SK-N-SH treated with all-trans-retinoic acid at 6 μM for 48 hours (cell line): Measurements from ENCODE around the gene RBMS3.

ENCODE experiments used
- ATAC-seq: fragments of 200-7000 bp; cut with Tn5 transposase; 3 replicates; pipeline ENCODE4 v1.9.1; 2020; ENCODE audit warnings: mild to moderate bottlenecking, moderate library complexity
- BACH2 ChIP-seq: fragments of 250-450 bp; sonication (Bioruptor Pico); IDR thresholded peaks from 2 replicates; pipeline ENCODE4 v1.9.0; 2021; ENCODE audit warnings: mild to moderate bottlenecking, borderline replicate concordance
- CSDC2 ChIP-seq: fragments of 250-450 bp; sonication (Bioruptor Pico); IDR thresholded peaks from 2 replicates; pipeline ENCODE4 v1.5.0; 2020; ENCODE audit warnings: mild to moderate bottlenecking, moderate library complexity
- GLIS3 ChIP-seq: fragments of 250-450 bp; sonication (Bioruptor Pico); IDR thresholded peaks from 2 replicates; pipeline ENCODE4 v1.5.0; 2020; ENCODE audit warnings: mild to moderate bottlenecking, moderate library complexity
- ISL1 ChIP-seq: fragments of 250-450 bp; sonication (Bioruptor Pico); IDR thresholded peaks from 2 replicates; pipeline ENCODE4 v2.1.2; 2022; ENCODE audit warnings: mild to moderate bottlenecking, moderate library complexity
- OSR1 ChIP-seq: fragments of 250-450 bp; sonication (Bioruptor Pico); IDR thresholded peaks from 2 replicates; pipeline ENCODE4 v1.8.0; 2022; ENCODE audit warnings: moderate library complexity, mild to moderate bottlenecking, inconsistent platforms
- PPARA ChIP-seq: fragments of 250-450 bp; sonication (Bioruptor Pico); IDR thresholded peaks from 2 replicates; pipeline ENCODE4 v1.5.0; 2020; ENCODE audit warnings: mild to moderate bottlenecking, borderline replicate concordance
- RARB ChIP-seq: fragments of 250-450 bp; sonication (Bioruptor Pico); IDR thresholded peaks from 2 replicates; pipeline ENCODE4 v1.8.0; 2021; ENCODE audit warnings: mild to moderate bottlenecking, moderate library complexity
- SNAI2 ChIP-seq: fragments of 250-450 bp; sonication (Bioruptor Pico); IDR thresholded peaks from 2 replicates; pipeline ENCODE4 v1.5.0; 2020; ENCODE audit warnings: mild to moderate bottlenecking, moderate library complexity
- TCF4 ChIP-seq: fragments of 250-450 bp; sonication (Bioruptor Pico); IDR thresholded peaks from 2 replicates; pipeline ENCODE4 v1.8.0; 2021; ENCODE audit warnings: mild to moderate bottlenecking, moderate library complexity, borderline replicate concordance
- TOX ChIP-seq: fragments of 250-450 bp; sonication (Bioruptor Pico); IDR thresholded peaks from 2 replicates; pipeline ENCODE4 v1.8.0; 2021; ENCODE audit warnings: mild to moderate bottlenecking, moderate library complexity, borderline replicate concordance
- ZC3H10 ChIP-seq: fragments of 250-450 bp; sonication (Bioruptor Pico); IDR thresholded peaks from 2 replicates; pipeline ENCODE4 v1.5.1; 2021; ENCODE audit warnings: mild to moderate bottlenecking, moderate library complexity
- ZFP3 ChIP-seq: fragments of 250-450 bp; sonication (Bioruptor Pico); IDR thresholded peaks from 2 replicates; pipeline ENCODE4 v1.5.0; 2020; ENCODE audit warnings: mild to moderate bottlenecking, moderate library complexity
- ZFP30 ChIP-seq: fragments of 450-650 bp; formaldehyde crosslinking; IDR thresholded peaks from 2 replicates; pipeline ENCODE4 v1.5.0; 2022; ENCODE audit warnings: mild to moderate bottlenecking, moderate library complexity
- ZNF565 ChIP-seq: fragments of 450-650 bp; formaldehyde crosslinking; conservative IDR thresholded peaks from 2 replicates; pipeline ENCODE4 v1.5.0; 2020; ENCODE audit warnings: low read depth, mild to moderate bottlenecking, moderate library complexity
- ZNF70 ChIP-seq: fragments of 450-650 bp; formaldehyde crosslinking; IDR thresholded peaks from 2 replicates; pipeline ENCODE4 v1.5.0; 2020; ENCODE audit warnings: mild to moderate bottlenecking, moderate library complexity
- ZNF8 ChIP-seq: fragments of 450-650 bp; formaldehyde crosslinking; IDR thresholded peaks from 2 replicates; pipeline ENCODE4 v1.5.0; 2020; ENCODE audit warnings: mild to moderate bottlenecking, moderate library complexity
- TF ChIP-seq, protein P1 (sequence below): fragments of 250-450 bp; sonication (Bioruptor Pico); IDR thresholded peaks from 2 replicates; pipeline ENCODE4 v1.8.0; 2021; ENCODE audit warnings: low read depth, mild to moderate bottlenecking, moderate library complexity, borderline replicate concordance
- TF ChIP-seq, protein P2 (sequence below): fragments of 250-450 bp; sonication (Bioruptor Pico); IDR thresholded peaks from 2 replicates; pipeline ENCODE4 v1.8.0; 2020; ENCODE audit warnings: mild to moderate bottlenecking, moderate library complexity, borderline replicate concordance
- TF ChIP-seq, protein P3 (sequence below): fragments of 250-450 bp; sonication (Bioruptor Pico); IDR thresholded peaks from 2 replicates; pipeline ENCODE4 v1.5.0; 2020; ENCODE audit warnings: mild to moderate bottlenecking, moderate library complexity
- TF ChIP-seq, protein P4 (sequence below): fragments of 250-450 bp; sonication (Bioruptor Pico); IDR thresholded peaks from 2 replicates; pipeline ENCODE4 v1.5.1; 2020; ENCODE audit warnings: low read depth, mild to moderate bottlenecking, moderate library complexity

The RBMS3 gene

DNA sequence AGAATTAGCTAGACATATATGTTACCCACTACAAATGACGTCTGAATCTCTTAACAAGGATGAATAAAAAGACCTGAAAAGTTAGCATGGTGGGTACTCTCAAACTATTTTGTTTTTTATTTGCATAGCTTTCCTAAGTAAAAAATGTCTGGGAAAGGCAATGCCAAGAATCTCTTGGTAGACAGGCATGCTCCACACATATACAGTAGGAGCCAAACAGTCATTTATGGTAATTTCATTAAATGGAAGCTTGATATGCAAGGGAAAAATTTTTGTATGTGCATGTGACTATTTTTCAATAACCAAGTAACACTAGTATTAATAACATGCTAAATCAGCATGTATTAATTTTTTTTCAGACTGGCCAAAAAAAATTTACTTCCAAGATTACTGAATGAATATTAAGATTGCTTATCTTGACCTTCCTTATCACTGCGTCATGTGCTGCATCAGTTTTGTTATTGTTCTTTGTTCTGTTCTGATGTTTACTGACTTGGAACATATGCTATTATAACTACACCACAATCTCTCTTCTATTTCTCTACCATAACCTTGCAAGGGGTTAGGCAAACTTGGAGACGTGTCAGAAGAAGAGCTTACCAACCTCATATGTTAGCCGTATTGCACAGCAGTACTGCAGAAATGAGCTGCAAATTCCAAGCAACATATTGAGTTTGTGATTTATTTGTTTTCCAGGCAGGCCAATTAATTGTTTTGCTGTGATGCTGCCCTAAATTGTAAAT is 255.3 kb downstream of the RBMS3 start:
- no peak for ATAC-seq
- TF ChIP-seq, protein P1, sequence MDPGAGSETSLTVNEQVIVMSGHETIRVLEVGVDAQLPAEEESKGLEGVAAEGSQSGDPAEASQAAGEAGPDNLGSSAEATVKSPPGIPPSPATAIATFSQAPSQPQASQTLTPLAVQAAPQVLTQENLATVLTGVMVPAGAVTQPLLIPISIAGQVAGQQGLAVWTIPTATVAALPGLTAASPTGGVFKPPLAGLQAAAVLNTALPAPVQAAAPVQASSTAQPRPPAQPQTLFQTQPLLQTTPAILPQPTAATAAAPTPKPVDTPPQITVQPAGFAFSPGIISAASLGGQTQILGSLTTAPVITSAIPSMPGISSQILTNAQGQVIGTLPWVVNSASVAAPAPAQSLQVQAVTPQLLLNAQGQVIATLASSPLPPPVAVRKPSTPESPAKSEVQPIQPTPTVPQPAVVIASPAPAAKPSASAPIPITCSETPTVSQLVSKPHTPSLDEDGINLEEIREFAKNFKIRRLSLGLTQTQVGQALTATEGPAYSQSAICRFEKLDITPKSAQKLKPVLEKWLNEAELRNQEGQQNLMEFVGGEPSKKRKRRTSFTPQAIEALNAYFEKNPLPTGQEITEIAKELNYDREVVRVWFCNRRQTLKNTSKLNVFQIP (CRISPR knock-in tag): no peak
- no peak for TF ChIP-seq ZC3H10 (CRISPR knock-in tag)
- TF ChIP-seq ZNF565 (CRISPR knock-in tag): no peak
- TF ChIP-seq RARB (CRISPR knock-in tag): no peak
- no peak for TF ChIP-seq CSDC2
- TF ChIP-seq, protein P2, sequence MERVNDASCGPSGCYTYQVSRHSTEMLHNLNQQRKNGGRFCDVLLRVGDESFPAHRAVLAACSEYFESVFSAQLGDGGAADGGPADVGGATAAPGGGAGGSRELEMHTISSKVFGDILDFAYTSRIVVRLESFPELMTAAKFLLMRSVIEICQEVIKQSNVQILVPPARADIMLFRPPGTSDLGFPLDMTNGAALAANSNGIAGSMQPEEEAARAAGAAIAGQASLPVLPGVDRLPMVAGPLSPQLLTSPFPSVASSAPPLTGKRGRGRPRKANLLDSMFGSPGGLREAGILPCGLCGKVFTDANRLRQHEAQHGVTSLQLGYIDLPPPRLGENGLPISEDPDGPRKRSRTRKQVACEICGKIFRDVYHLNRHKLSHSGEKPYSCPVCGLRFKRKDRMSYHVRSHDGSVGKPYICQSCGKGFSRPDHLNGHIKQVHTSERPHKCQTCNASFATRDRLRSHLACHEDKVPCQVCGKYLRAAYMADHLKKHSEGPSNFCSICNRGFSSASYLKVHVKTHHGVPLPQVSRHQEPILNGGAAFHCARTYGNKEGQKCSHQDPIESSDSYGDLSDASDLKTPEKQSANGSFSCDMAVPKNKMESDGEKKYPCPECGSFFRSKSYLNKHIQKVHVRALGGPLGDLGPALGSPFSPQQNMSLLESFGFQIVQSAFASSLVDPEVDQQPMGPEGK (CRISPR knock-in tag): no peak
- no peak for TF ChIP-seq OSR1
- TF ChIP-seq ZNF70 (CRISPR knock-in tag): no peak
- no peak for TF ChIP-seq ISL1 (CRISPR knock-in tag)
- TF ChIP-seq TCF4 (CRISPR knock-in tag): no peak

DNA sequence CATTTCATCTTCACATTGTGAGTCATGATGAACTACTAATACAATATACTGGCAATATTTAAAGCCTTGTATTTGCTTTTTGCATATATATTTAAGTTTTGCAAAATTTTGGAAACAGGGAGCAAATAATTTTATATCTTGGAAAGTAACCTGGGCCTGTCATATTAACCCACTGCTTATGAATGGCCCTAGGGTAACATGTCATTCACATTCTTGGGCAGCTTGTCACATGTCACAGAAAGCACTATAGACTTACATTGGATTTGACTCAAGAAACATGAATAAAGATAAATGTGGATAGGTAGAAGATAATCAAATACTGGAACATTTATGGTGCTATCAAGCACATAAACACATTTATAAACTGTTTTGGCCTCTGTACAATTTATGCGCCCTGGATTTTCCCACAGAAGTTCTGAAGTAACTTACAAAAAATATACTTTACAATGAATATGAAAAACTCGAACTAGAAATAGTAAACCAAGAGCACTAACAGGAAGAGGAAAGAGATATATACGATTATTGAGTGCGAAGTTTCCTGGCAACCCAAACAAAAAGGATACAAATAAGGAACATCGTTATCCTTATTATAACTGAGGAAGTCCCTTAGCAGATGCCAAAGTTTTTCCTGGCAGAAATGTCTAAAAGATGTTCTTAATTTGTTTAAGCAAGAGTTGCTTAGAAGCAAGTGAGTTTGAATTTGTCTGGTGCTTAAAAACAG is 257.2 kb downstream of the RBMS3 start:
- TF ChIP-seq ISL1 (CRISPR knock-in tag) (no peak), TOX (no peak), ZNF70 (CRISPR knock-in tag) (no peak), ZFP30 (CRISPR knock-in tag) (no peak), PPARA (CRISPR knock-in tag) (no peak), ZFP3 (no peak), OSR1 (no peak), ZC3H10 (CRISPR knock-in tag) (no peak), GLIS3 (CRISPR knock-in tag) (no peak), ZNF565 (CRISPR knock-in tag) (no peak), ZNF8 (CRISPR knock-in tag) (no peak), TCF4 (CRISPR knock-in tag) (no peak), BACH2 (CRISPR knock-in tag) (no peak), SNAI2 (CRISPR knock-in tag) (no peak)
- TF ChIP-seq, protein P1 (CRISPR knock-in tag): no peak
- TF ChIP-seq, protein P3, sequence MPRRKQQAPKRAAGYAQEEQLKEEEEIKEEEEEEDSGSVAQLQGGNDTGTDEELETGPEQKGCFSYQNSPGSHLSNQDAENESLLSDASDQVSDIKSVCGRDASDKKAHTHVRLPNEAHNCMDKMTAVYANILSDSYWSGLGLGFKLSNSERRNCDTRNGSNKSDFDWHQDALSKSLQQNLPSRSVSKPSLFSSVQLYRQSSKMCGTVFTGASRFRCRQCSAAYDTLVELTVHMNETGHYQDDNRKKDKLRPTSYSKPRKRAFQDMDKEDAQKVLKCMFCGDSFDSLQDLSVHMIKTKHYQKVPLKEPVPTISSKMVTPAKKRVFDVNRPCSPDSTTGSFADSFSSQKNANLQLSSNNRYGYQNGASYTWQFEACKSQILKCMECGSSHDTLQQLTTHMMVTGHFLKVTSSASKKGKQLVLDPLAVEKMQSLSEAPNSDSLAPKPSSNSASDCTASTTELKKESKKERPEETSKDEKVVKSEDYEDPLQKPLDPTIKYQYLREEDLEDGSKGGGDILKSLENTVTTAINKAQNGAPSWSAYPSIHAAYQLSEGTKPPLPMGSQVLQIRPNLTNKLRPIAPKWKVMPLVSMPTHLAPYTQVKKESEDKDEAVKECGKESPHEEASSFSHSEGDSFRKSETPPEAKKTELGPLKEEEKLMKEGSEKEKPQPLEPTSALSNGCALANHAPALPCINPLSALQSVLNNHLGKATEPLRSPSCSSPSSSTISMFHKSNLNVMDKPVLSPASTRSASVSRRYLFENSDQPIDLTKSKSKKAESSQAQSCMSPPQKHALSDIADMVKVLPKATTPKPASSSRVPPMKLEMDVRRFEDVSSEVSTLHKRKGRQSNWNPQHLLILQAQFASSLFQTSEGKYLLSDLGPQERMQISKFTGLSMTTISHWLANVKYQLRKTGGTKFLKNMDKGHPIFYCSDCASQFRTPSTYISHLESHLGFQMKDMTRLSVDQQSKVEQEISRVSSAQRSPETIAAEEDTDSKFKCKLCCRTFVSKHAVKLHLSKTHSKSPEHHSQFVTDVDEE (CRISPR knock-in tag): no peak
- TF ChIP-seq, protein P2 (CRISPR knock-in tag): no peak
- TF ChIP-seq, protein P4, sequence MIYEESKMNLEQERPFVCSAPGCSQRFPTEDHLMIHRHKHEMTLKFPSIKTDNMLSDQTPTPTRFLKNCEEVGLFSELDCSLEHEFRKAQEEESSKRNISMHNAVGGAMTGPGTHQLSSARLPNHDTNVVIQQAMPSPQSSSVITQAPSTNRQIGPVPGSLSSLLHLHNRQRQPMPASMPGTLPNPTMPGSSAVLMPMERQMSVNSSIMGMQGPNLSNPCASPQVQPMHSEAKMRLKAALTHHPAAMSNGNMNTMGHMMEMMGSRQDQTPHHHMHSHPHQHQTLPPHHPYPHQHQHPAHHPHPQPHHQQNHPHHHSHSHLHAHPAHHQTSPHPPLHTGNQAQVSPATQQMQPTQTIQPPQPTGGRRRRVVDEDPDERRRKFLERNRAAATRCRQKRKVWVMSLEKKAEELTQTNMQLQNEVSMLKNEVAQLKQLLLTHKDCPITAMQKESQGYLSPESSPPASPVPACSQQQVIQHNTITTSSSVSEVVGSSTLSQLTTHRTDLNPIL (CRISPR knock-in tag): no peak
- ATAC-seq: peak; percentile 56
